Measurements from ENCODE around the gene PTGR1.
A peak's percentile ranks its signal among the peaks of the same experiment; 100 is the strongest.
"Not testable (repeated sequence)": the region's sequence is repeated elsewhere in the genome, so short reads cannot be mapped to it uniquely, and the experiment has no call there.

PTGR1 gene

DNA sequence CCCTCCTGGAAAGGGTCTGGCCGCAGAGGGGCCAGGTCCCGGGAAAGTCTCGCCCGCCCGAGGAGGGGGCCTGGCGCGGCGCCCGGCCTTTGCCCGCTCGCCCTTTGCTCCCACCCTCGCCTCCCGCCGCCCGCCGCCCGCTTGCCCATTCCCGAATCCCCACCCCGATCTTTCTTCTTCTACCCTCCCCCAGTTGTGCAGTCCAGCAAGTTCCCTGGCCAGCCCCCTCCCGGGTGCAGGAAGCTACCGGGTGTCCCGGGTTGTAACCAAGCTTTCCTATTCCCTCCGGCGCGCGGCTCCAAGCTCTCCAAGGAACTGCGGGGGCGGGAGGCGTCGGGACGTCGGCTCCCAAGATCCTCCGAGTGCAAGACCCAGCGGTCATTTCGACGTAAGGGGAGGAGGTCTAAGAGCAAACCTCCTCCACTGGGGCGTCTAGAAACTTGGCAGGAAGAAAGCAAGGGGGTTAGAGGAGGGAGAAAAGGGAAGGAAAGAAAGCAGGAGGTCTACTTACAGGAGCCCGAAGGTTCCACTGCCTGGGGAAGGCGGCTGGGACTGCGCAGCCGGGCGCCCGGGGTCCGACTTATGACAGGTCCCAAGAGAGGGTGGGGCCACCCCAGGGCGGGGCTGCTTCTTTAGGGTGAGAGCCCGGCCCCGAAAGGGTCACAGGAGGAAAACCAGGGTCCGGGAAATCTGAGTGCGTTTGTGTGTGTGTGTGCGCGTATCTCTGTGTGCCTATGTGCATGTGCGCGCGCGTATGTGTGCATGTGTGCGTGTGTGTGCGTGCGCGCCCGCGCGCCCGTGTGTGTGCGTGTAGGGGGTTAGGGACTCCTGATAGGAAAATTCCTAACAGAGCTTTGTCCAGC is at the start of gene PTGR1:
PTGR1 (minus strand) TSS at position 556 of the 863 bp plus-strand sequence. CDS start 2,225 bp downstream, outside the sequence.
- no peak for DNase-seq

DNA sequence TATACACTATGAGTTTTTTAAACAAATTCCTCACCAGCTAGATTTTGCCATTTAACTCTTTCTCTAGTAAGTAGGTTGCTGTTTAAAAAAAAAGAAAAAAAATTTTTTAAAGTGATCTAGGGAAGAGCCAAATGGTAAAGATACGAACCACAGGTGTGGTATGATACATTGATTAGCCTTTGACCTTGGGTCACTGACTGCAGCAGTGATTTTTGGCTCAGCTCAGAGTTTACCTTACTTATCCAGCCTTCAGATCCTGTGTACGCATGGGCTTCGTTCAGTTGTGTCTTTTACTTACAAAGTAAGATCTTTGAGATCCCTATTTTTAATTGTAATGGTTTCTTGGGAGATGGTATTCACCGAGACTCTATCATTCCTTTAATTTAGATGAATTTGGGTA is 49.6 kb upstream of the PTGR1 start:
- DNase-seq: no peak

DNA sequence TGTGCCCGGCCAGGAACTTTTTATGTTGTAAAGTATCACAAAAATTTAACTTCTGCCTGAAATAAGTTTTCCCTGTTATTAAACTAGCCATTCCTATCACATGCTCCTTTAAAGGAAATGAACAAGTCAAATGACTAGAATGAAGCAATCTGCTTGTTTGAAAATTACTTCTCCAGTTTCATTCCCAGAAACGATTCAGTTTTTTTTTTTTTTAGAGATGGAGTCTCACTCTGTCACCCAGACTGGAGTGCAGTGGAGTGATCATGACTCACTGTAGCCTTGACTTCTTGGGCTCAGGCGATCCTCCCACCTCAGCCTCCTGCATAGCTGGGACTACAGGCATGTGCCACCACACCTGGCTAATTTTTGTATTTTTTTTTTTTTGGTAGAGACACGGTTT is 48.6 kb upstream of the PTGR1 start:
- DNase-seq: no peak

DNA sequence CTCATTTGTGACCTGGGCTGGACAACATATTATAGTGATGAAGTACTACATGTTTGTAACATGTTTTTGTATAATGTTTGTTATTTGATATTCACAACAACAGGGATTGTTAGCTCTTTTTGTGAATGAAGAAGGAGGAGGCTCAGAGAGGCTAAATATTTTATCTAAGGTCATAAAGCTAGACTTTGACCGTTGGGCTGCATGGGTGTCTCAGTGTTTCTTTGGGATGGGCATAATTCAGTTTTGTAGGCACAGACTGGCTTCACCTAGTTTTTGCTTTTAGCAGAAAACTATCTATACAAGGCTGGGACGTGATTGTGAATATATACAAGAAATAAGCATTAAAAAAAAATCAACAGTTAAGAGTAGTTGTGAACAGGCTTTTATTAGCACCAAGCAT is 47.0 kb upstream of the PTGR1 start:
- no peak for DNase-seq

GRCh38 chr9:111645806-111646205 is 46.4 kb upstream of the PTGR1 start:
- no peak for DNase-seq

GRCh38 chr9:111644195-111644772 is 44.8 kb upstream of the PTGR1 start:
- DNase-seq: no peak

DNA sequence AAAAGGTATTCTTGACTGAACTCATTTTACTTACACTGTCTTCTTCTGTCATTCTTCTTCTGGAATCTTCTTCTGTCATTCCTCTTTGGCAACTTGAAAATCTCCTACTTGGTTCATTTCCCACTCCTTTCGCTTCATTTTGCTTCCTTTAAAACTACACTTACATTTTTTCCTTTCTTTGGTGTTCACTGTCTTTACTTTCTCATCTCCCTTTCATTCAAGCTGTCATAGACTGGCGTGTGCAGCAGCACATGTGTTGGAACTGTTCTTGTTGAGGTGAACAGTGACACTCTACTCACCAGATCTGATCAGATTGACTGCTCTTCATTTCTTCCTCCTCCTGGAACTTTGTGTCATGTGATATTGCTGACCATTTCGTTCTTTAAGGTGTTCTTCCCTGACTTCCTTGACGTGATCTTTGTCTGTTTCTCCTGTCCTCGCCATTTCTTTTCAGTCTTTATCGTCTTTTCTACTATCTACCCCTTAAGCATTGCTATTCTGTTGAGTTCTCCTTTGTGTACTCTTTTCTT is 38.0 kb upstream of the PTGR1 start:
- no peak for DNase-seq

- DNase-seq: no peak
These were observed 35.4 kb upstream of the PTGR1 start for GRCh38 chr9:111634860-111635259.

DNA sequence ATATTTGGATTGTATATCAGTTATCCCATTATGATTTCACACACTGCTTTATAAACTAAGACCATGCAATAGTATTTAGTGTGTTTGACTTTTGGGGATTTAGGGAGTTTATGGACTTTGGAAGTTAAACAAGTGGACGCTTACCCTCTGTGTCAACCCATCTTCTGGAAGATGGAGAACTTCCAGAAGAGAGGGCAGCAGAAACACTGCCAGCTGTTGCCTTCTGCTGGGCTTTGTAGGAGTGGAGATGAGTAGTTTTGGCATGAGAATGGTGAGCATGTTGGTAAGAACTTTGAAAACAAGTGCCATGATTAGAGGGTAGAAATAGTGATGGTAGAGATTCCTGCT is 33.9 kb upstream of the PTGR1 start:
- no peak for DNase-seq

DNA sequence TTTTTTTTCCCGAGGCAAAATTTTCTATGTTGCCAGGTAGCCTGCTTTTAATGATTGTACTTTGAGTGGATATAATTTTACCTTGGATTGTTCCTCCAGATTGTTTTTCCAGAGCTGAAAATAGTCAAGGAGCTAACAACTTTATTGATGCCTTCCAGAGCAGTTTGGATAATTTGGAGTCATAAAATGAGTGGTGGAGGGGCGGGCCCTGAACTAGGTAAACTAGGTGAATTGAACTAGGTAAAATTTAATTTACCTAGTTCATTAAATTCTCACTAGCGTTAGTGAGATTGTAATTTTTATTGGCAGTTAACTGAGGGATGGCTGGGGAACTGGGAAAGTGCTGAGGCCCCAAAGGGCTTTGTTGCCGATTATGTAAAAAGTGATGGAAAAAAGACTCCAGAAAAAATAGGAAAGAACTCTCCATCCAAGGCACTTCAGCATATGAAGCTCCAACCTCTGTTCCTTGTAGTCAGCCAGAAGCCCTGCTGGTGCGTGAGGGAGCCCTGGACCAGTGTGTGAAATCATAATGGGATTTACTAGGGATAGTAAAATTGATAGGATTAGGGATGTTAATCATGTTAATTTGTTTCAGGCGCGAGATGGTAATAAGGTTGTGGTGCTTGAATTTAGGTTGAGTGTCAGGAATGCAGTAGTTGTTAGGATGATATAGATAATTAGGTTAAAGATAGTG is 33.4 kb upstream of the PTGR1 start:
- DNase-seq: no peak

GRCh38 chr9:111632060-111632459 is 32.6 kb upstream of the PTGR1 start:
- DNase-seq: no peak

DNA sequence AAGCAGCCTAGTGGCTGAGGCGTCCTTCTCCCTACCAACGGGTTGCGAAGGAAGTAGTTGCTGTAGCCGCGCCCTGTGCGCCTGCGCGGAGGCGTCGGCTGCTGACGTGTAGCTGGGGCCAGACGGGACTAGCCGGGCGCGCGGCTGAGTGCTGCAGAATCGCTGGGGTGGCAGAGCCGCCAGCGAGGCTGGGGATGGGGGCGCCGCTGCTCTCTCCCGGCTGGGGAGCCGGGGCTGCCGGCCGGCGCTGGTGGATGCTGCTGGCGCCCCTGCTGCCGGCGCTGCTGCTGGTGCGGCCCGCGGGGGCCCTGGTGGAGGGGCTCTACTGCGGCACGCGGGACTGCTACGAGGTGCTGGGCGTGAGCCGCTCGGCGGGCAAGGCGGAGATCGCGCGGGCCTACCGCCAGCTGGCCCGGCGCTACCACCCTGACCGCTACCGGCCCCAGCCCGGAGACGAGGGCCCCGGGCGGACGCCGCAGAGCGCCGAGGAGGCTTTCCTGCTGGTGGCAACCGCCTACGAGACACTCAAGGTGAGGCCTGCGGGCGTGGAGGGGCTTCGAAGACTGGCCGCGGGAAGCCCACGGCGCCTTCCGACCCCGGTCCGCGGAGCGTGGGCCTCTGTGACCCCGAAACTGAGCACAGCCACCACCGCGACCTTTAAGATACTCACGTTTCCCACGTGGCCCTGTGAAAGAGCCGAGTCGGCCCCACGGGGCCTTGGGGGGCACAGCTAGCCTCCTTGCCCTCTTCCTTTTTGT is 31.9 kb upstream of the PTGR1 start, which contains the start of gene DNAJC25:
DNAJC25 (plus strand) TSS at position 121 of the 758 bp plus-strand sequence; CDS start at position 195, 74 bp downstream.
- DNase-seq: peak; percentile 93

- no peak for DNase-seq
These were observed 31.4 kb upstream of the PTGR1 start for GRCh38 chr9:111630964-111631213.

- DNase-seq: no peak
These were observed 30.9 kb upstream of the PTGR1 start for GRCh38 chr9:111630182-111630963.

- DNase-seq: no peak
These were observed 29.0 kb upstream of the PTGR1 start for GRCh38 chr9:111628411-111628810.

DNA sequence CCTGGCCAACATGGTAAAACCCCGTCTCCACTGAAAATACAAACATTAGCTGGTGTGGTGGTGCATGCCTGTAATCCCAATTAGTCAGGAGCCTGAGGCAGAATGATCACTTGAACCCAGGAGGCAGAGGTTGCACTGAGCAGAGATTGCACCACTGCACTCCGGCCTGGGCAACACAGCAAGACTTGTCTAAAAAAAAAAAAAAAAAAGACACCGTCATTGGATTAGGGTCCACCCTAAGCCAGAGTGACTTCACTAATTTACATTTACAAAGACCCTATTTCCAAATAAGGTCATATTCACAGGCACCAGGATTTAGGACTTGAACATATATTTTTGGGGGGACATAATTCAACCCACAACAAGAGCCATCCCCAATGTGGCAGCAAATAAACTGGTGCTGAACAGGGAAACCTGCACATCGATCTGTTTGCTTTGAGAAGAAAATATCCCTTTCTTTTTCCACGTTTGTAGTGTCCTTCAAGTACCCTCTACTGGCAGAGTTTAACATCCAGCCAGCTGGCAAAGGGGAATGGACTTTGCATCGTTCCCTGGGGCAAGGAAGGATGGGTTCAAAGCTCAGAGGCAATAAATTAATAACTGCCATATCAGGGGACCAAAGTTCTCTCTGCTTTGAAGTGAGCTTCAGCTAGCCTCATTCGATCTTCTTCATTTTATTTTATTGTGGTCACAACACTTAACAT is 28.0 kb upstream of the PTGR1 start:
- no peak for DNase-seq

DNA sequence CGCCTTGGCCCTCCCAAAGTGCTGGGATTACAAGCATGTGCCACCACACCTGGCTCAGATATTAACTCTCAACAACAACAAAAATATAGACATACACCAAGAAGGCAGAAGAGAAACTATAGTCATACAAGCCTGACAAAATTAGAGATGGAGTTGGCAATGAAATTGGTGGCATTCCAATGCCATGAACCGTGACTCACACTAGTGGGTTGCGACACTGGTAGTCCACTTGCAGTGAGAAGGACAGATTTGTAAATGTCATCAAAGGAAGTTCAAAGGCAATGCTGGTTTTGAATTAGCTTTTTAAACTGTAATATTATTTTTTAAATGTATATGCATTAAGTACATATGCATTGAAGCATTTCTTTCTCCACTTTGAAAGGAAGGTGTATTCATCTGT is 23.2 kb upstream of the PTGR1 start:
- no peak for DNase-seq

DNA sequence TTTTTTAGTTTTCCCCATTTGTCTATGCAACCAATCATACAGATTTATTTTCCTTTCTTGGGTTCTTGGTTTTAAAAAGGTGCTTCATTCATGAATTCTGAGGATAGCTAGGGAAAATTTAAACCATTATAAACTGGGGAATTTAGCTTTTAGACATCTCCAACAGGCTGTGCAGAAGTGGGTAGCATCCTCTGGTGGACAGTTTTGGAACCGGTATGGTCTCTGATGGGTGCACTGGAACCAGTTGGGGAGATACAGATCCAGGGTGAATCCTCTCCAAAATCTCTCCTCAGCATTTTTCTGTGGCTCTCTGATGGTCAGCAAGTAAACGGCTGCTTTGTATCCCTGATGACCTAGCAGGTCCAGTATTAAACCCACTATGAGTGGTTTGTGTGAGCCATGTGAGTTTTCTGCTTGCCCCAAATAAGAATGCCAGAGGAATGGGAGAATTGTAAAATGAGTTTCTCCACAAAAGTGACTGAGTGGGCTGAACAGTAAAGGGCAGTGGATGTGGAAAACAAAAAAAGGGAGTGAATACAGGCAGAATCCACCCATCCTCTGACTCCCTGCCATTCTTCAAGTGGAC is 22.5 kb upstream of the PTGR1 start:
- no peak for DNase-seq

GRCh38 chr9:111617349-111617748 is 17.9 kb upstream of the PTGR1 start:
- DNase-seq: not testable (repeated sequence)

GRCh38 chr9:111615928-111616327 is 16.5 kb upstream of the PTGR1 start:
- DNase-seq: no peak

DNA sequence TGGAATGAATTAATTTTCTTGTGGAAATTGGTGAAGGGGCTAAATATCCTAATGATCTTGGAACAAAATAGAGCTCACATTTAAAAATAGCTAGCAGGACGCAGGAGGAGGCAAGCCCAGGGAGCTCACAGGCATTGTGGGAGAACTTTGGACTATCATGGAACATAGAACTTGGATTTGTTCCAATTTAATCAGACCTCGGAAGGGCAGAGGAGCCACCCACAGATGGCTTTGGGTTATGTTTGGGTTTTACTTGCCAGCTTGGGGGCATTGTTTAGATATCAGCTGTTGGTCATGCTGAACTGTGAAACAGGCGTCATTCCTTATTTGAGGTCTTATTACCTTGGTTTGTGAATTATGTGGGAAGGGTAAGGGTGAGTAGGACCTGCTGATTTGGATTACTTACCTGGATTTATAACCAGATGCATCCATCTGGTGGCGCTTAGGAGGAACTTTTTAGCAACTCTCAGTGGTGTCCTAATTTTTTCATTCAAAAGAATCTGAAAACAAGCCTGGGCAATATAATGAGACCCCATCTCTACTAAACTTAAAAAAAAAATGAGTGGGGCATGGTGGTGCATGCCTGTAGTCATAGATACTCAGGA is 14.1 kb upstream of the PTGR1 start:
- no peak for DNase-seq

Data from NK-92 treated with Interleukin-12 subunit alpha and Interleukin-12 subunit beta, amount 100 ng/mL, for 24 hours (cell line).